GM21390 (cell line): Measurements from ENCODE around the gene ATP8B2.
"Not testable (repeated sequence)": the region's sequence is repeated elsewhere in the genome, so short reads cannot be mapped to it uniquely, and the experiment has no call there.

ENCODE experiments used
- ATAC-seq: cut with Tn5 transposase; IDR thresholded peaks from one replicate; pipeline ENCODE4 v1.9.1; 2021; ENCODE audit not compliant: unreplicated experiment

Gene ATP8B2, protein sequence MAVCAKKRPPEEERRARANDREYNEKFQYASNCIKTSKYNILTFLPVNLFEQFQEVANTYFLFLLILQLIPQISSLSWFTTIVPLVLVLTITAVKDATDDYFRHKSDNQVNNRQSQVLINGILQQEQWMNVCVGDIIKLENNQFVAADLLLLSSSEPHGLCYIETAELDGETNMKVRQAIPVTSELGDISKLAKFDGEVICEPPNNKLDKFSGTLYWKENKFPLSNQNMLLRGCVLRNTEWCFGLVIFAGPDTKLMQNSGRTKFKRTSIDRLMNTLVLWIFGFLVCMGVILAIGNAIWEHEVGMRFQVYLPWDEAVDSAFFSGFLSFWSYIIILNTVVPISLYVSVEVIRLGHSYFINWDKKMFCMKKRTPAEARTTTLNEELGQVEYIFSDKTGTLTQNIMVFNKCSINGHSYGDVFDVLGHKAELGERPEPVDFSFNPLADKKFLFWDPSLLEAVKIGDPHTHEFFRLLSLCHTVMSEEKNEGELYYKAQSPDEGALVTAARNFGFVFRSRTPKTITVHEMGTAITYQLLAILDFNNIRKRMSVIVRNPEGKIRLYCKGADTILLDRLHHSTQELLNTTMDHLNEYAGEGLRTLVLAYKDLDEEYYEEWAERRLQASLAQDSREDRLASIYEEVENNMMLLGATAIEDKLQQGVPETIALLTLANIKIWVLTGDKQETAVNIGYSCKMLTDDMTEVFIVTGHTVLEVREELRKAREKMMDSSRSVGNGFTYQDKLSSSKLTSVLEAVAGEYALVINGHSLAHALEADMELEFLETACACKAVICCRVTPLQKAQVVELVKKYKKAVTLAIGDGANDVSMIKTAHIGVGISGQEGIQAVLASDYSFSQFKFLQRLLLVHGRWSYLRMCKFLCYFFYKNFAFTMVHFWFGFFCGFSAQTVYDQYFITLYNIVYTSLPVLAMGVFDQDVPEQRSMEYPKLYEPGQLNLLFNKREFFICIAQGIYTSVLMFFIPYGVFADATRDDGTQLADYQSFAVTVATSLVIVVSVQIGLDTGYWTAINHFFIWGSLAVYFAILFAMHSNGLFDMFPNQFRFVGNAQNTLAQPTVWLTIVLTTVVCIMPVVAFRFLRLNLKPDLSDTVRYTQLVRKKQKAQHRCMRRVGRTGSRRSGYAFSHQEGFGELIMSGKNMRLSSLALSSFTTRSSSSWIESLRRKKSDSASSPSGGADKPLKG

GRCh38 chr1:154324669-154325582 lies at the start of gene ATP8B2:
ATP8B2 (plus strand) TSS chr1:154325525; CDS start chr1:154328142, 2,617 bp downstream.
- no peak for ATAC-seq

DNA sequence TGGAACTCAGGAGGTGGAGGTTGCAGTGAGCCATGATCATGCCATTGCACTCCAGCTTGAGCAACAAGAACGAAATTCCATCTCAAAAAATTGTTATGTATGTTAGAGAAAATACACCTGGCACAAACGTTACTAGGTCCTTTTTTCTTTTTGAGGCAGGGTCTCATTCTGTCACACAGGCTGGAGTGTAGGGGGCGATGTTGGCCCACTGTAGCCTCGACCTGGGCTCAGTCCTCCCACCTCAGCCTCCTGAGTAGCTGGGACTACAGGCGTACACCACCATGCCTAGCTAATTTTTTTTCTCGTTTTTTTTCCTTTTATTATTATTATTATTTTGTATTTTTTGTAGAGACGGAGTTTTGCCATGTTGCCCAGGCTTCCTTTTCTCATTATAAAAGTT lies 48.5 kb upstream of the ATP8B2 start:
- ATAC-seq: no peak

GRCh38 chr1:154287591-154287990 lies 37.7 kb upstream of the ATP8B2 start:
- ATAC-seq: not testable (repeated sequence)

DNA sequence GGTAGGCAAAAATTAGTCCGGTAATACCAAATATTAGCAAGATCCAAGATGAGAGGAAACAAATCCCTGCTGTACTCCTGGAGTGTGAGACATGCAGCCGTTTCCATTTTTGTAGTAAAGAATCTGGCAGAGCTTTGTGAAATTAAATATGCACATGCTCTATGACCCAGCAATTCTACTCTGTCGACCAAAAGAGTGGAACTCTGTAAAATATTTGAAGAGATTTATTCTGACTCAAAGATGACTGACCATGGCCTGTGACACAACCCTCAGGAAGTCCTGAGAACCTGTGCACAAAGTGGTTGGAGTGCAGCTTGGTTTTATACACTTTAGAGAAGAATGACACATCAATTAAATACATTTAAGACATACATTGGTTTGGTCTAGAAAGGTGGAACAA lies 36.7 kb upstream of the ATP8B2 start:
- ATAC-seq: no peak

DNA sequence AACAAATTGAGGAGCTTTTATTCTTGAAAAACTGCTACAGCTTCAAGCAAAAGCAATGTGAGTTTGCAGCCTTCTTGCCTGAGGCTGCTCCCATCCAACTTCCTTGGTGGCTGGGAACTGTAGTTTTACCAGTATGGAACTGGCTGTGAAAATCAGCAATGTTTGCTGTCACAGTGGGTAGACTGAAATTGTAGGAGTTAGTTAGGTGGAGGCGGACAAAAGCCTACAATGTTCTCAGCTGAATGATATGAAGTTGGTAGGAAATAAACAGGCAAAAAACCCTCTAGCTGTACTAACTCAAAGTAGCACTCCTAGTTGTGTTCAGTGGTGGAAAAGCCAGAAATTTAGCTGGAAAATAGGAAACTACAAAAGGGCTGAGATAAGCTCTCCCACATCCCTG lies 34.4 kb upstream of the ATP8B2 start:
- ATAC-seq: no peak

GRCh38 chr1:154295408-154296235 lies 29.7 kb upstream of the ATP8B2 start:
- no peak for ATAC-seq

DNA sequence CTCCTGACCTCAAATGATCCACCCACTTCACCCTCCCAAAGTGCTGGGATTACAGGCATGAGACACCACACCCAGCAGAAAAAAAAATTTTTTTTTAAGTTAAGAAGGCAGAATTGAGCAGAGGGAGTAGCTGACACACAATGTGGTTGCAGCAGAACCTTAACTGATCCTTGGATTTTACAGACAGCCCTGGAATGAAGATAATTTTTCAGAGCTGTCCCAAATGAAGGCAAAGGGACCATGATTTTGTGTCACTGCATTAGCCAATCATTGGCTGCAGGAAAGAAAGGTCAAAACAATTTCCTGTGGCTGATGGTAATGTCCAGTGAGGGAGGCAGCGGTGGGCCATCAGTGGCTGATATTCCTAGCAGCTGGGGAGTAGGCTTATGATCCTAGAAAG lies 23.7 kb upstream of the ATP8B2 start:
- no peak for ATAC-seq

DNA sequence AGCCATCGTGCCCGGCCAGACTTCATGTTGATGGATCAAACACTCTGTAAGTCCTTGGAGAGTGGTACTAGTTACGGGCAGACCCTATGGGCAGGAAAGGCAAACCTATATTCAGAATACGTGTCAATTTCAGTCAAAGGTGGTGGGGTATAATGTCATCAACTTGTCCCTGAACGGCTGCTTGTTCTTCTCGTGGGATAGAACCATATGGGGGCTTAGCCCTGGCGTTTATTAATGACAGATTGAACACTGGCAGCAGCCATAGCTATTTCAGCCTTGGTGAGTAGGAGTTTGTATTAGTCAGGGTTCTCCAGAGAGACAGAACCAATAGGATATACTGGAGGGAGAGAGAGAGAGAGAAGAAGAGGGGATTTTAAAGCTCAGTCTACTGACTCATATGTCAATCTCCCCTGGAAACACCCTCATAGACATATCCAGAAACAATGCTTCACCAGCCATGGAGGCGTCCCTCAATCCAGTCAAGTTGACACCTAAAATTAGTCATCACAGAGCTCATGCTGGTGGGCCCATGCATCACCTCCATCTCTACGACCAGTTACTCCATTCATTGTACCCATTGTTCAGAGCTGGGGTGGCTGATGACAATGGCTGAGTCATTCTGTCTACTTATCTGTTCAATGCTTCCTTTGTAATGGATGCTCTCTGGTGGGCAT lies 20.5 kb upstream of the ATP8B2 start:
- no peak for ATAC-seq

DNA sequence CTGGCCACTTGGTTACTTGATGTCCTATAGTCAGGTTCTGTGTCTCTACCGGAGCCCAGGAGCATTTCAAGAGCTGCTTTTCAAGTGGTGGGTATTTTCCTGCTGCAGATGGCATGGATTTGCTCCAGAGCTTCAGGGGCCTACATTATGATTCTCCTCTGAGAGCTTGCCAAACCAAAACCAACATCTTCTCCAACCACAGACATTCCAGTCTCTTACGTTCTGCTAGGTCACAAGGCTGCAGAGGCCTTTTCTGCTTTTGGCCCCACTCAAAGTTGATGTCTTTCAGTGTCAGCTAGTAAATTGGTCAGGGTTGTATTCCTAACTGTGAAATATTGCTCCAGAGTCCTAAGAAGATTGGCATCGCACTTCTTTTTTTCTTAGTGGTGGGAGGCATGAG lies 19.2 kb upstream of the ATP8B2 start:
- ATAC-seq: no peak

GRCh38 chr1:154307670-154308270 lies 17.6 kb upstream of the ATP8B2 start:
- ATAC-seq: not testable (repeated sequence)

DNA sequence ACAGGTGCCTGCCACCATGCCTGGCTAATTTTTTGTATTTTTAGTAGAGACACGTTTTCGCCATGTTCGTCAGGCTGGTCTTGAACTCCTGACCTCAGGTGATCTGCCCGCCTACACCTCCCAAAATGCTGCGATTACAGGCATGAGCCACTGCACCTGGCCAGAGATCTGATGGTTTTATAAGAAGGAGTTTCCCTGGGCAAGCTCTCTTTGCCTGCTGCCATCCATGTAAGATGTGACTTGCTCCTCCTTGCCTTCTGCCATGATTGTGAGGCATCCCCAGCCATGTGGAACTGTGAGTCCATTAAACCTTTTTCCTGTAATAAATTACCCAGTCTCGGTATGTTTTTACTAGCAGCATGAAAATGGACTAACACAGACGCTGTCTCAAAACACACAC lies 16.2 kb upstream of the ATP8B2 start:
- not testable (repeated sequence) for ATAC-seq

GRCh38 chr1:154312229-154313065 lies 12.9 kb upstream of the ATP8B2 start:
- not testable (repeated sequence) for ATAC-seq

DNA sequence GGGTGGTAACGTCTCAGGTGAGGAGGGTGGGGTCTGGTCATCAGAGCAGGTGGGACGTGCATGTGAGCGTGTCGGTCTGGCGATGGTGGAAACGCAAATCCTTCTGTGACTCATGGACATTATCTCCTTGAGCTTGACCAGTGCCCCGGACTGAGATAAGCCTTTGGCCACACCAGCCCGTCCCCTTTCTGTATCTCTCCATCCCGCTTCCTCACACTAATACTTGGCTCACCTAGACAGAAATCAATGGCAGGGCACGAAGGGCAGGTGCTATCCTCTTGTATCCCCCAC lies 12.3 kb upstream of the ATP8B2 start:
- no peak for ATAC-seq

DNA sequence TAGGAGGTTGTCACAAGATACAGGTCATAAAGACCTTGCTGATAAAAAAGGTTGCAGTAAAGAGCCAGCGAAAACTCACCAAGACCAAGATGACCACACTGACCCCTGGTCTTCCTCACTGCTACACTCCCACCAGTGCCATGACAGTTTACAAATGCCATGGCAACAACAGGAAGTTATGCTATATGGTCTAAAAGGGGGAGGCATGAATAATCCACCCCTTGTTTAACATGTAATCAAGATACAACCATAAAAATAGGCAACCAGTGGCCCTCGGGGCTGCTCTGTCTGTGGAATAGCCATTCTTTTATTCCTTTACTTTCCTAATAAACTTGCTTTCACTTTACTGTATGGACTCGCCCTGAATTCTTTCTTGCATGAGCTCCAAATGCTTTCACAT lies 11.1 kb upstream of the ATP8B2 start:
- ATAC-seq: not testable (repeated sequence)

GRCh38 chr1:154316704-154317103 lies 8.6 kb upstream of the ATP8B2 start:
- ATAC-seq: no peak

DNA sequence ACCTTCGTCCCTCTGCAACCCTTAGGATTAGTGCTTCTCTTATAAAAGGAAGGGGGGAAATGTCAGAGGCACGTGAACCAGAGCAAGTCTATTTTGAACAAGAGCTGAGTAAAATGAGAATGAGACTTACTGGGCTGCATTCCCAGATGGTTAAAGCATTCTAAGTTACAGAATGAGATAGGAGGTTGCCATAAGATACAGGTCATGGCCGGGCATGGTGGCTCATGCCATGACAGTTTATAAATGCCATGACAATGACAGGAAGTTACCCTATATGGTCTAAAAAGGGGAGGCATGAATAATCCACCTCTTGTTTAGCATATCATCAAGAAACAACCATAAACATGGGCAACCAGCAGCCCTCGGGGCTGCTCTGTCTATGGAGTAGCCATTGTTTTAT lies 6.9 kb upstream of the ATP8B2 start:
- no peak for ATAC-seq

DNA sequence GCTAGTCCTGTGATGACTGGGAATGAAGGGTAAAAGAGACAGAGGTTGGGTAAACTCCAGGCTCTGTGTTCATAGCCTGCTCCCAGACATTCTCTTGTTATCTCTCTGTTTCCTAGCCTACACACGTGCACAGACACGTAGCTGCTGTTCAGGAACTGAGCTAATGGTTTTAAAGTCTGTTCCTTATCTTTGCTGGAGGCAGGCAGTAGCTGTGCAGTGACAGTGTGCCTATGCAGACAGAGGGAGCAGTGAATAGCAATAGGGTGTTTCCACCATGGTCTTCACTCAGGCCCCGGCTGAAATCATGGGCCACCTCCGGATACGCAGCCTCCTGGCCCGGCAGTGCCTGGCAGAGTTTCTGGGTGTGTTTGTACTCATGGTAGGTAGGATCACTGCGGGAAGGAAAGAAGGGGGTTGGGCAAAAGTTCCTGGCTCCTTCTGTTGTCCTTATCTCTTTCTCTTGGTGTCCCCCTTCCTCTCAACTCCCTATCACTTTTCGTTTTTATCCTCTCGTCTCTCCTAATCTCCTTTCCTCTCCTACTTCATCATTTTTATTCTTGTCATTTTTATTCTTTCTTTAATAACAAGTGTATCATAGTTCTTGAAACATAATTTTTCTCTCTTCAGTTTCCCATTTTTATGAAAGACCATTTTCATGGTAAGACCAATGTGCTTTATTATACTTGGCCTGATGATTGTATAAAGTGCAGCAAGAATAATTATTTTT lies 4.3 kb upstream of the ATP8B2 start, which contains the start of gene AQP10:
Gene AQP10, plus strand, starts transcription at position 212 of the 727 bp plus-strand sequence. Its CDS starts 63 bp downstream, at position 275.
- no peak for ATAC-seq
